ENCODE data around the gene NTN5.

The NTN5 gene

GRCh38 chr19:48627865-48628314 is 44.9 kb downstream of the NTN5 start:
- no peak for DNase-seq

DNA sequence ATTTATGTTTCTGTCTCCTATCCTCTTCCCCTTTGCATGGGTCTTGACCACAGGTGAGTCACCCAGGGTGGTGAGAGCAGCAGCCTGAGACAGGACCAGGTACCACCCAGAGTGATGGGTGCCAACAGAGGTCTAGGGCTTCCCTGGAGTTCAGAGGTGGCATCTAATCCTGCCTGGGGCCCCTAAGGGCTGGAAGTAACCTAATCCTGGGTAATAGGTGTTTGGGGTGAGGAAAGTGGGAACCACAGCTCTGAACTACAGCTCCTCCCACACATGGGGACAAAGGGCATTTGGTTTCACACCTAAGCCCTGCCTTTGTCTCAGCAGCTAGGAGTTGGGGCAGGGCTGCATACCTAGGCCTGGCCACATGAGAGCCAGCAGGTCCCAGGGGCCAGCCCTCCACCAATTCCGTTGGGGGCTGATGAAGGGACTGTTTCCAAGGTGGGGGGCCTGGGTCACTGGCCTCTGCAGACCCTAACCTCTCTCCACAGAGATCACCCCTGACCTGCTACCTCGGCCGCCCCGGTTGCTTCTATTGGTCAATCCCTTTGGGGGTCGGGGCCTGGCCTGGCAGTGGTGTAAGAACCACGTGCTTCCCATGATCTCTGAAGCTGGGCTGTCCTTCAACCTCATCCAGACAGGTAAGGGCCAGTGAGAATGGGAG is 45.5 kb downstream of the NTN5 start:
- DNase-seq = no peak

- DNase-seq = no peak
Observed at GRCh38 chr19:48625891-48626327, 46.9 kb downstream of the NTN5 start.

GRCh38 chr19:48624791-48625723 is 47.8 kb downstream of the NTN5 start:
- no peak for DNase-seq

DNA sequence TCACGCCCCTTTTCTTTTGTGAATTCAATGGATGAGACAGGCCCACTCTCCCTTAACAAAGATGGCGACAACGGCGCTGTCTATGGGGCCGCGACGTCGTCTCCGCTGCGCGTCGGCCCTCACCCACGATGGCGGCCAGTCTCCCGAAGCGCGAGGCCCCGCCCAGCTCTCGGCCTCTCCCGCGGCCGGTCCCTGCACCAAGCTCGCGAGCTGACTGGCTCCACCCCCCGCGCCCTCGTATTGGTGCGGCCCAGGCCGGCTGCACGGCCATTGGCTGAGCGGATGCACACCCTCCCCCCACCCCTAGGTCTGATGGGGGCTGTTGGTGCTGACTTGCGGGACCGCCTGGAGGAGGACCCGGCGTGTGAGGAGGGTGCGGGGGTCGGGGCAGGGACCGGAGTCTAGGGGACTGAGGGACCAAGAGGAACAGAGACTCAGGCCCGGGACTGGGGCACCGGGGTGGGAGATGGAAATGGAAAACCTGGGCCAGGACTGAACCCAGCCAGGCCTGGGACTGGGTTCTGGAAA is 48.7 kb downstream of the NTN5 start:
- peak; percentile 92 for DNase-seq

GRCh38 chr19:48623556-48624066 is 49.2 kb downstream of the NTN5 start:
- DNase-seq = peak; percentile 48

GRCh38 chr19:48619692-48620585 is 52.9 kb downstream of the NTN5 start:
- DNase-seq = no peak

DNA sequence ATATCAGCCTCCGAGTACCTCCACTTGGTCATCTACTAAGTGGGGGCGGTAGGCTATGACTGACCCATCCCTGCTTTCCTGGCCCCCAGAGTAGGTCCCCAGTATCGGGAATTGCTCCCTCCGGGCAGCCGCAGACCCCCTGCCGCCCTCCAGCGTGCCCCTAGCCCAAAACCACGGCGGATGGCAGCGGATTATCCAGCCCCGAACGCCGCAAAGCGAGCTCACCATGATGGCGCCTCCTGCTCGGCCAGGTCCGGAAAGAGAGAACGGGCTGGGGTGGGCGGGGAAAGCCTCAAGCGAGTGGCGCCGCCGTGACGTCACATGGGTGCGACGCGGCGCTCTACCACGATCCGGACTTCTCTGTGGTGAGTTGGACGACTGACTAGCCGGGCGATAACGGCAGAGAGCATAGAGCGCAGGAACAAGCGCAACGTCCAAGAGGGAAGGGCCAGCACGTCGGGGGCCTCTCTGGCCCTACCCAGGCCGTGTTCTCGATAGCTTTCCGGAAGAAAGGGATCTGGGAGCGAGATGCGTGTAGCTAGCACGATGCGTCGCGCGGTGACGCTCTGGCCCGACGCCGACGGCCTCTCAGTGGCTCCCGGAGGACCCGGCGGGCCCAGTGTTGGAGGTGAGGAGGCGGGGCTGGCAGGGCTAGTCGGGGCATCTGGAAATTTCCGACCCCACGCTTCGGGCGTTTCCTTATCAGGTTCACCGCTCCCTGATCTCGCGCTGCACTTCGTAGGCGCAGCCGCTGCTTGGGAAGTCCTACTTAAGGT is 53.7 kb downstream of the NTN5 start, which contains the start of the genes RPL18 and SPHK2:
Gene RPL18 (minus strand): TSS at position 263 of the 776 bp plus-strand sequence. CDS start 35 bp downstream, at position 228.
Gene SPHK2 (plus strand): TSS at position 591 of the 776 bp plus-strand sequence. CDS start 1,009 bp downstream, outside the sequence.
- DNase-seq = peak; percentile 96

DNA sequence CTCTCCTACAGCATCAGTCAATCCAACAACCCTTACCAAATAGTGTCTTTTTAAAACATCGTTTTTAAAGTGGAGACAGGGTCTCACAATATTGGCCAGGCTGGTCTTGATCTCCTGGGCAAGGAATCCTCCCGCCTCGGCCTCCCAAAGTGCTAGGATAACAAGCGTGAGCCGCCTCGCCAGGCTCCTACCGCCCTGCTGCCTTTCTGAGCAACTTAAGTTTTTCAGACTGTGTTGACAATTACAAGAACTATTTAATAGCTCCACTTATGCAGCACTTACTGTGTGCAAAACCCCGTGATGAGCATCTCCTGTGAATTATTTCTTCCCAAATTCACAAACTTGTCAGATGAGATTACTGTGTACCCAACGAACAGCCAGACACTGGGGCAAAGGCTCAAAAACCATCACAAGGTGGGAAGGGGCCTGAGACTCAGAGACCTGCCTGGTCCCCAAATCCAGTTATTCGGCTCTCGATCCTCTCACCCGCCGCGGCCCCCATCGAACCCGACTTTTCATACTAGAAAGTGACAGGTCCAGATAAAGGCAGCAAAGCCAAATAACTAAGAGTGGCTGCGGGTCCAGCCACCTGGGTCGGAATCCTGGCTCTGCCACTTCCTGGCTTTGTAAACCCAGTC is 54.4 kb downstream of the NTN5 start:
- no peak for DNase-seq

DNA sequence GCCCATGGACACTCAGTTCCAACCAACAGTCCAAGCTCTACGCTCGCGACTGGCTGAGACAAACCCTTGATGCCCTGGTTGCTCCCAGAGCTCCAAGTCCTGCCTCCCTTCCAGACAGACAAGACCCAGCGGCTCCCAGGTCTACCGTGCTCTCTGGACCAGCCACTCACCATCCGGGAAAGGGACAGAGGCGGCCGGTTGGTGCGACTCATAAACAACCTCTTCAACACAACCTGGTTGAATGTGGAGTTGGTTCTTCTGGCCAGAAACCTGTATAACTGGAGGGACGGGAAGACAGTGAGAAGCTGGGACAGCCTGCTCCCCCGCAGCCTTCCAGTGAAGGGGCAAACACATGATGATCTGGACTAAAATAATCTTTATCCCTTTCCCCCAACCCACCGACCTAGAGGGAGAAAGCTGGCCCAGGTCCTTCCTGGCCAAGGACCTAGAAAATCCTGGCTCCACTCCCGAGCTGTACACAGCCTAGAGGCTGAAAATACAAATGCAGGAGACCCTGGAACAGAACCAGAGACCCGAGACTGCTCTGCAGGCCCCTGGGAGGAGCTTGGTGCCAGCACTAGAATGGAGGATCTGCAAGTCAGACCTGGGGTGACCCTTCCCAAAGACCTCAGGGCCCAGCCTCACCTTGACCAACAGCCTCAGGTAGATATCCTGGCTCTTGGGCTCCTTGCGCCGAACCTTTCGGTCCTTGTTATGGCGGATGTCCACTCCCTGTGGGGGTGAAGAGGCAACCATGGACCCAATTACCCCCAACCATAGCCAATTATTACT is 55.5 kb downstream of the NTN5 start:
- no peak for DNase-seq

DNA sequence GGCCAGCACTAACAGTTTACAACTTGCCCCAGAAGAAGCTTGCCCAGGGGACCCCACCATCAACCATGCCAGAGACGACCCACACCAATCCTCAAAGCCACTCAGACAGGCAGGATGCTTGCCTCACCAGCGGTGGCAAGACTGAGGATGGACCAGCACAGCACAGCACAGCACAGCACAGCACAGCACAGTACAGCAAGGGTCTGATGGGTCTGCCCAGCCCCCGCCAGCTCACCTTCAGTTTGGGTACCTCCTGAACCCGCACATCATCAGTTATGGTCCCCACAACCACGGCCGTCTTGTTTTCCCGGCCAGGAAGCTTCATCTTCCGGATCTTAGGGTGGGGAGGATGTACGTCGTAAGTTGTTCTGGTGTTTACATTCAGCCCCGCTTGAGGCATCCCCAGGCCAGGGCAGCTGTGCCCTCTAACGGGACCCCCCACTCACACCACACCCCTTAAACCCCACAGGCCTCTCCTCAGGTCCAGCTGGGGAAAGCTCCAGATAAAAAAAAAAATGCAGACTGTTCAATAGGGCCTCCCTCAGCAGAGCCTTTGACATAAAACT is 56.2 kb downstream of the NTN5 start:
- no peak for DNase-seq

DNA sequence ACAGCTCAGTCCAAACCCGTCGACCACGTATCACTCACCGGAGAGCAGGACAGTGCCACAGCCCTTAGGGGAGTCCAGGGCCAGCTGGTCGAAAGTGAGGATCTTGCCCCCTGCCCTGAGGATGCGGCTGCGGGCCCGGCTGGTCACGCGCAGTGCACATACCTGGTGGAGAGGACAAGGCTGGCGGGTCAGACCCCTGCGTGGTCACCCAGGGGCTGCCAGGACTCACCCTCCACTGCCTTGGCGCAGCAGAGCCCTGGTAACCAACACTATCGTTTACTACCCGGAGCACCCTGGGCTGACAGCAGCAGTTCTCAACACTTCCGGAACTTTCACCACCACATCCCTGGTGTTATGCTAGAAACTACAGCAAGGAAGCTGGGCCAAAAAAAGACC is 56.8 kb downstream of the NTN5 start:
- DNase-seq = no peak

- no peak for DNase-seq
Observed at GRCh38 chr19:48615231-48616040, 57.4 kb downstream of the NTN5 start.

- DNase-seq = no peak
Observed at GRCh38 chr19:48614436-48615230, 58.2 kb downstream of the NTN5 start, which contains the start of gene FAM83E. Gene FAM83E (minus strand): TSS chr19:48615076. CDS start chr19:48613372, 1,704 bp downstream.

DNA sequence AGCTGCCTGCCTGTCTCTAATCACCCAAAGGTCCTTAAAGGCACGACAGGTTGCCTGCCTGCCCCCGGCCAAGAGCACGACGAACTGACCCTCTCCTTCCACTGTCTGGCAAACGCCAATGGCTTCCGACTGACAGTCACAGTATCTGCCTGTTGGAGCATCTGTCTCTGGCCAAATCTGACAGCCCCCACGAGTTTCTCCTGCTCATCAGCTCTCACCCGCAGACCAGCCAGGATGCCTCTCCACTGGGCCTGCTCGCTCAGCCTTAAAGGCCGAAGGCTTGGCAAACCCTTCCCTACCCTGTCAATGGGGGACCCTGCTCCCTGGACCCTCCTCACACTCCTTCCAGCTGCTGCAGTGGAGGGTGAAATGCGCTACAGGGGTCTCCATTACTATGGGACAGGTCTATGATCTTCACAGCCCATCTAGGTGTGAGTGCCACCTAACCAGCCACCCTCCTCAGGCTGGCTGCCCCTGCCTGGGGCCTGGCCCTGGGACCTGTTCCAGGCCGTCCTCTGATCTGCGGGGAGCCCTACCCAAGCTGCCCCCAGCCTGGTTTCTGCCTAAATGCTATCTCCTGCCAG is 58.9 kb downstream of the NTN5 start:
- DNase-seq = no peak

DNA sequence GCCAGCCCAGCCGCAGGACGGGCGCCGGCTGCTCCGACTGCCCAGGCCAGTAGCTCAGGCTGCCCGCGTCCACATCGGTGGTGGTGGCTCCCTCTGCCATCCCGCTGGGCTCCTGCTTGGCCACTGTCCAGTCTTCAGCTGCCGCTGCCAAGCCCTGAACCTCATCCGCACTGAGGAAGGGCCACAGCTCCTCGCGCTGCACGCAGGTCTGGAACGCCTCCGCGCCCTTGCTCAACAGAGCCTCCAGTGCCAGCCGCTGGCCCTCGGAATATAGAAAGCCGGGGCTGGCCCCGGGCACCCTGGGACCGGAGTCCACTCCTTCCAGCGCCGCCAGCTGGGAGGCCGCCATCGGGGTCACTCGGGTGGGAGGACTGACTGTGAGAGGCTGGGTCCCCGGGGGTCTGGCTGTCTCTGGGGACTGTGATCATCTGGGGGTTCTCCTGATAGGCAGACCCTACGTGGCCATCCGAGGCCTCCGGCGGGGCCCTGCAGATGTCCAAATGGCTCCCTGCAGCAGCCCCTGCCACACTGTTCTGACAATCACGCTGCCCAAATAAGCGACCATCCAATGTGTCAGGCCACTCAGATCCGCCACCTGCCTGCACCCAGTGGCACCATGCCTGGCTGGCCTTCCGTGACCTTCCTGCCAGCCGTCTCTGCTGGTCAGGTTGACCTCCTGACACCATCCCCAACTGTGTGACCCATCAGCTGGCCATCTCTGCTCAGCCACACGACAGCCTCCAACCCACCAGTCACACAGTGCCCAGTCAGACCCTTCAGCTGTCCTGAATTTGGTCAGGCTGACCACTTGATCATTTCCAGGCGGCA is 59.6 kb downstream of the NTN5 start:
- no peak for DNase-seq

Measured in NCI-H524 treated with DMSO at 0.1 percent for 48 hours (cell line).